Stomach (tissue), 4 donors: ENCODE measurements around the gene NPIPA5.

Source experiments
- CTCF ChIP-seq, 7 experiments: fragments of 450-650 bp in 4 of 7; fragments of 200-600 bp in 3 of 7; sonication (generic) in 3 of 7; IDR thresholded peaks; one replicate each; pipeline ENCODE4 v1.5.1; 2016 to 2019; ENCODE audit warnings: antibody characterized with exemption in 7 of 7, control low read depth in 2 of 7, mild to moderate bottlenecking in 1 of 7
- POLR2AphosphoS5 ChIP-seq, 3 donors: sonication (generic); formaldehyde crosslinking; IDR thresholded peaks; one replicate each; pipeline ENCODE4 v1.6.1; 2016; ENCODE audit warnings: antibody characterized with exemption in 3 of 3

GRCh38 chr16:15422222-15422621, 44.1 kb upstream of the NPIPA5 start:
- TF ChIP-seq CTCF (IDR thresholded peaks at IDR 0.05) (no peak), POLR2AphosphoS5 (IDR thresholded peaks at IDR 0.05) (no peak)
